ENCODE results near the gene MUS81. TPM values are rescaled to one million over a fixed set of nuclear protein-coding genes. Genes with fewer than 3 reads are reported as not detected.

MUS81 gene
- total and polyA plus RNA-seq, 11 donors = 24.6 to 56.1 (median 35.9) TPM

- Histone ChIP-seq H3K27me3 (no peaks in the 10 kb centered on the region), H3K9me3 (no peaks in the 10 kb centered on the region), H3K27ac (no peak overlapping the region), H3K36me3 (peaks cover 0 to 78% (median 73%) of the 10 kb centered on the region in 9 donors), H3K4me1 (peaks cover 0 to 32% (median 19%) of the 10 kb centered on the region in 12 donors), H3K4me3 (no peak overlapping the region)
- DNase-seq (peak in 2 of 5 donors; percentile 22), ATAC-seq (no peak)
- intact Hi-C loops (cut with DNase I) = loop anchor here in 1 of 10 donors (10.0 kb wide), 1 partner anchor 481 kb away; the partner anchor contains the start of genes B4GAT1 and BRMS1
- WGBS, 4 donors = 77 to 86% (median 83%) methylated on average over 7 to 12 of the region's 12 CpGs
- TF ChIP-seq POLR2A (IDR thresholded peaks at IDR 0.05) (no peak), CTCF (IDR thresholded peaks at IDR 0.05) (no peak)
These were observed 3.9 kb downstream of the MUS81 start for GRCh38 chr11:65863889-65864705.

DNA sequence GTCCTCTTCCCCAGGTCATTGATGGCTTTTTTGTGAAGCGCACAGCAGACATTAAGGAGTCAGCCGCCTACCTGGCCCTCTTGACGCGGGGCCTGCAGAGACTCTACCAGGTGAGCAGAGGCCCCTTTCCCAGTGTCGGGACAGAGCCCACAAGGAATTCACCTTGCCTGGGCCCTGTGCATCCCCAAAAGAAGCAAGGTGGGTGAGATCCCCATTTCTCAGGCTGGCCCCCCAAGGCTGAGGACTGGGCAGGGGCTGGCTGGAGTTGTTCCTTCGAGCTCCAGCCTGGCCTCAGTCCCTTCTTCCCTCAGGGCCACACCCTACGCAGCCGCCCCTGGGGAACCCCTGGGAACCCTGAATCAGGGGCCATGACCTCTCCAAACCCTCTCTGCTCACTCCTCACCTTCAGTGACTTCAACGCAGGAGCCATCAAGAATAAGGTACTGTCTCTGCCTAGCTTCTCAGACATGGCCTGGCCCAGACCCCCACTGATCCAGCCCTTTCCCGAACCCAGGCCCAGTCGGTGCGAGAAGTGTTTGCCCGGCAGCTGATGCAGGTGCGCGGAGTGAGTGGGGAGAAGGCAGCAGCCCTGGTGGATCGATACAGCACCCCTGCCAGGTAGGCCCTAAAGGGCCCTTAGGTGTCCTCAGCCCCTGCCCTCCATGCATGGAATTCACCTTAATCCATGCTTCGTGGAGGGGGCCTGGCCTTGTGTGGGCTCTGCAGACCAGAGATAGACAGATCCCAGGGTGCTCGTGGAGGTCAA, 4.7 kb downstream of the MUS81 start:
- peaks cover 0 to 30% (median 18%) of the 10 kb centered on the region in 12 donors for H3K4me1 ChIP-seq

GRCh38 chr11:65865550-65866172, 5.4 kb downstream of the MUS81 start:
- DNase-seq = peak in 2 of 5 donors; percentile 10 to 33

More for the DNA sequence above, 4.7 kb downstream of the MUS81 start:
- Histone ChIP-seq H3K27ac (no peak overlapping the region), H3K9me3 (no peaks in the 10 kb centered on the region), H3K27me3 (no peaks in the 10 kb centered on the region), H3K4me3 (no peak overlapping the region), H3K36me3 (peaks cover 0 to 86% (median 81%) of the 10 kb centered on the region in 9 donors)
- ATAC-seq (no peak), DNase-seq (peak in 3 of 5 donors; percentile 11 to 53 (median 22))
- 80 to 86% (median 83%) methylated on average over 17 to 18 of the region's 18 CpGs for WGBS, 4 donors
- intact Hi-C loops (cut with DNase I) = loop anchor here in 1 of 10 donors (10.0 kb wide), 1 partner anchor 480 kb away; the partner anchor contains the start of genes B4GAT1 and BRMS1
- TF ChIP-seq POLR2A (IDR thresholded peaks at IDR 0.05) (no peak), CTCF (IDR thresholded peaks at IDR 0.05) (no peak)

More at GRCh38 chr11:65865550-65866172, 5.4 kb downstream of the MUS81 start:
- peaks cover 0 to 93% (median 83%) of the 10 kb centered on the region in 9 donors for H3K36me3 ChIP-seq
- no peak overlapping the region for H3K27ac ChIP-seq
- no peak overlapping the region for H3K4me3 ChIP-seq
- no peak for ATAC-seq
- intact Hi-C loops (cut with DNase I) = loop anchor here in 1 of 10 donors (10.0 kb wide), 1 partner anchor 479 kb away; the partner anchor contains the start of genes B4GAT1 and BRMS1
- no peaks in the 10 kb centered on the region for H3K9me3 ChIP-seq
- H3K4me1 ChIP-seq = peaks cover 0 to 38% (median 22%) of the 10 kb centered on the region in 12 donors
- no peaks in the 10 kb centered on the region for H3K27me3 ChIP-seq
- 77 to 92% (median 85%) methylated on average over 5 to 9 of the region's 9 CpGs for WGBS, 4 donors
- no peak for TF ChIP-seq POLR2A (IDR thresholded peaks at IDR 0.05)
- no peak for TF ChIP-seq CTCF (IDR thresholded peaks at IDR 0.05)

Data from heart left ventricle (tissue), 16 donors.